MCF 10A (cell line): ENCODE data around the gene CCL26. TPM values are rescaled to one million over a fixed set of nuclear protein-coding genes. Genes with fewer than 3 reads are reported as not detected.

Experiments used
- Bru-seq: library from RNA; stranded (reverse); fragments of 400-500 nt; gene quantifications from one replicate; lab custom pipeline; 2021; lab: Mats Ljungman, UMichigan
- BruChase-seq, 2 experiments: library from RNA; stranded (reverse); fragments of 400-500 nt; gene quantifications; one replicate each; lab custom pipeline; 2021; lab: Mats Ljungman, UMichigan
- BruUV-seq: library from RNA; stranded (reverse); fragments of 400-500 nt; replicated peaks from 2 replicates; lab custom pipeline; 2021; lab: Mats Ljungman, UMichigan
- CTCF ChIA-PET: fragments of 300-600 bp; sonication (Branson Sonifier 250); formaldehyde crosslinking; extraction: SDS; loops from one replicate; lab custom pipeline; 2021; ENCODE audit warnings: antibody characterized with exemption, inconsistent platforms; lab: Yijun Ruan, JAX
- POLR2A ChIA-PET: fragments of 300-600, 350-650 bp; sonication (Branson Sonifier 250); formaldehyde crosslinking; extraction: SDS; loops from one replicate; lab custom pipeline; 2020; ENCODE audit warnings: antibody characterized with exemption, inconsistent platforms; lab: Yijun Ruan, JAX
- DNase-seq: peaks from one replicate; pipeline ENCODE4 v3.0.0-alpha.2; 2018; ENCODE audit not compliant: unreplicated experiment
- H3K27ac Mint-ChIP-seq: one replicate; pipeline ENCODE4 v1.8.0; 2022; ENCODE audit warnings: mild to moderate bottlenecking, low read depth, mixed read lengths; ENCODE audit not compliant: unreplicated experiment
- H3K27me3 Mint-ChIP-seq: one replicate; pipeline ENCODE4 v1.8.0; 2022; ENCODE audit warnings: mixed read lengths; ENCODE audit not compliant: insufficient read depth, unreplicated experiment
- H3K36me3 Mint-ChIP-seq: one replicate; pipeline ENCODE4 v1.8.0; 2022; ENCODE audit warnings: mild to moderate bottlenecking, moderate library complexity, mixed read lengths; ENCODE audit not compliant: insufficient read depth, unreplicated experiment
- H3K4me1 Mint-ChIP-seq: one replicate; pipeline ENCODE4 v1.8.0; 2022; ENCODE audit warnings: mixed read lengths; ENCODE audit not compliant: insufficient read depth, unreplicated experiment
- H3K4me3 Mint-ChIP-seq: one replicate; pipeline ENCODE4 v1.8.0; 2022; ENCODE audit warnings: mild to moderate bottlenecking, moderate library complexity, mixed read lengths; ENCODE audit not compliant: unreplicated experiment
- H3K9me3 Mint-ChIP-seq: one replicate; pipeline ENCODE4 v1.8.0; 2022; ENCODE audit warnings: mixed read lengths; ENCODE audit not compliant: unreplicated experiment
- intact Hi-C: fragments of 100-400 bp; cut with micrococcal nuclease; formaldehyde crosslinking; loops from 2 replicates; pipeline ENCODE4 v1.14.1; 2022
- long read RNA-seq: library from polyadenylated mRNA; stranded (forward); transcript quantifications from one replicate; pipeline ENCODE4 v2.0.0, GENCODE V29; 2022
- total RNA-seq: library from RNA; stranded (reverse); gene quantifications from 2 replicates; pipeline ENCODE4 v1.2.3, GENCODE V29; 2022
- TF ChIP-seq, protein P1 (sequence below): fragments of 200-600 bp; IDR thresholded peaks from one replicate; pipeline ENCODE4 v1.8.0; 2022; ENCODE audit warnings: antibody characterized with exemption, mild to moderate bottlenecking; ENCODE audit not compliant: unreplicated experiment

CCL26 gene
- not detected in 2 replicates for total RNA-seq
- percentile 12 among the genes with signal in this experiment for Bru-seq, nascent RNA
- BruChase-seq, experiment 1, labeled RNA remaining after a 6-hour chase, result percentile 13 among the genes with signal in this experiment
- BruChase-seq, experiment 2, labeled RNA remaining after a 2-hour chase, result percentile 8 among the genes with signal in this experiment
- long read RNA-seq, result 0 reads

DNA sequence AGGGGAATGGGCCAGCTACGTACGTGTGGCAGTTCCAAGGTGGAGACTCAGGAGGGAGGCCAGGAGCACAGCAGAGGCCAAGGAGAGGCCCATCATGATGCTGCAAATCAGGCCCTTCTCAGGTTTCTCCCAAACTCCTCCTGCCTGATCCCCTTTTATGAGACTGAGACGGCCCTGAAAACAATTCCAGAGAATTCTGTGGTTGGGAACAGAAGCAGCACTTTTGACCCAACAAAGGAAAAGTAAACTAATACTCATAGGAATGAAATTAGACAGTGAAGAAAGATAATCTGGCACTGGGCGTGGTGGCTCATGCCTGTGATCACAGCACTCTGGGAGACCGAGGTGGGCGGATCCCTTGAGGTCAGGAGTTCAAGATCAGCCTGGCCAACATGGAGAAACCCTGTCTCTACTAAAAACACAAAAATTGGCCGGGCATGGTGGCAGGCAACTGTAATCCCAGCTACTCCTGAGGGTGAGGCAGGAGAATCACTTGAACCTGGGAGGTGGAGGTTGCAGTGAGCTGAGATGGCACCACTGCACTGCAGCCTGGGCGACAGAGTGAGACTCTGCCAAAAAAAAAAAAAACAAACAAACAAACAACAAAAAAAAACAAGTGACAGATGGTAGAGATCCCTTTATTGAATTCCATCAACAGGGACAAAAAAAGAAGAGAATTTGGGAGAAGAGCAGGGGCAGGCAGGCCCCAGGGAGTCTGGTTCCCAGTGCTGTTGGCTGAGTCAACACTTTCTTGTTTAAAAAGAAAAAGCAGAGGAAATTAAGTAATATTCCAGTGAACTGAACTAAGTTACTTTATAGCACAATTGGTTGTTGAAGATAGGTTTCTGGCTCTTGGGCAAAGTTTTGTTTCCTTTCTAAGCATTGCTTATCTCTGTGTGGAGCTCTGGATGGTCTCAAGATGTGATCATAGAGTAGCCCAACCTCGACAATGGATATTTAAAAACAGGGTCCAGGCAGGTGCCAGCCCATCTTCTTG, at the start of gene CCL26:
CCL26 (minus strand) TSS at position 131 of the 997 bp plus-strand sequence; CDS start at position 96, 35 bp downstream.
- no TSS peak for BruUV-seq
- POLR2A ChIA-PET, result no interaction called here
- Mint-ChIP-seq H3K27ac (no peak within 1 kb of the TSS), H3K4me1 (peaks cover 11% of the 10 kb centered on the region), H3K9me3 (no peaks in the 10 kb centered on the region), H3K4me3 (no peak within 1 kb of the TSS), H3K27me3 (no peaks in the 10 kb centered on the region), H3K36me3 (no peaks in the 10 kb centered on the region)
- intact Hi-C loops, result loop anchor here (10.0 kb wide), 1 partner anchor 72 kb away; no protein-coding TSS in a partner anchor
- CTCF ChIA-PET, result interaction anchor here (1.0 kb wide), 1 partner anchor 10 kb away, joined by 5 read pairs; no protein-coding TSS in a partner anchor
- TF ChIP-seq, protein P1, sequence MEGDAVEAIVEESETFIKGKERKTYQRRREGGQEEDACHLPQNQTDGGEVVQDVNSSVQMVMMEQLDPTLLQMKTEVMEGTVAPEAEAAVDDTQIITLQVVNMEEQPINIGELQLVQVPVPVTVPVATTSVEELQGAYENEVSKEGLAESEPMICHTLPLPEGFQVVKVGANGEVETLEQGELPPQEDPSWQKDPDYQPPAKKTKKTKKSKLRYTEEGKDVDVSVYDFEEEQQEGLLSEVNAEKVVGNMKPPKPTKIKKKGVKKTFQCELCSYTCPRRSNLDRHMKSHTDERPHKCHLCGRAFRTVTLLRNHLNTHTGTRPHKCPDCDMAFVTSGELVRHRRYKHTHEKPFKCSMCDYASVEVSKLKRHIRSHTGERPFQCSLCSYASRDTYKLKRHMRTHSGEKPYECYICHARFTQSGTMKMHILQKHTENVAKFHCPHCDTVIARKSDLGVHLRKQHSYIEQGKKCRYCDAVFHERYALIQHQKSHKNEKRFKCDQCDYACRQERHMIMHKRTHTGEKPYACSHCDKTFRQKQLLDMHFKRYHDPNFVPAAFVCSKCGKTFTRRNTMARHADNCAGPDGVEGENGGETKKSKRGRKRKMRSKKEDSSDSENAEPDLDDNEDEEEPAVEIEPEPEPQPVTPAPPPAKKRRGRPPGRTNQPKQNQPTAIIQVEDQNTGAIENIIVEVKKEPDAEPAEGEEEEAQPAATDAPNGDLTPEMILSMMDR, result no peak
- DNase-seq, result peak; percentile 51

GRCh38 chr7:75820688-75821087, 48.7 kb upstream of the CCL26 start:
- BruUV-seq, result no TSS peak
- H3K27ac Mint-ChIP-seq, result no peak overlapping the region
- intact Hi-C loops, result no loop called here
- no peaks in the 10 kb centered on the region for H3K36me3 Mint-ChIP-seq
- peaks cover 12% of the 10 kb centered on the region for H3K9me3 Mint-ChIP-seq
- H3K4me1 Mint-ChIP-seq, result no peaks in the 10 kb centered on the region
- H3K27me3 Mint-ChIP-seq, result peaks cover 19% of the 10 kb centered on the region
- no peak overlapping the region for H3K4me3 Mint-ChIP-seq
- no peak for DNase-seq
- ChIA-PET CTCF (no interaction called here), POLR2A (no interaction called here)
- TF ChIP-seq, protein P1, result no peak

DNA sequence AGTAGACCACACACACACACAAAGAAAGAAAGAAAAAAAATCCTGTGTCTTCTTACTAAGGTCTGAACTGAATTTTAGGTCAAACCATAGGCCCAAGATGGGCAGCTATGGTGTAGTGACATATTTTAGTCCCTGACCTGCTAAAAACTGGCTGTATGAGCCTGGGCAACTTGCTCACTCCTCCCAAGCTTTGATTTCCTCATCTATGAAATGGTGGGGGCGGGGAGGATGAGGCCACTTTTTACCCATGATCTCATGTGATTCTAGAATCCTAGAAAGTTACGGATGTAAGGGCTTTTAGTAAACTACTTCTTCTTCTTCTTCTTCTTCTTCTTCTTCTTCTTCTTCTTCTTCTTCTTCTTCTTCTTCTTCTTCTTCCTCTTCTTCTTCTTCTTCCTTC, 47.7 kb upstream of the CCL26 start:
- no peaks in the 10 kb centered on the region for H3K4me1 Mint-ChIP-seq
- TF ChIP-seq, protein P1, result no peak
- ChIA-PET CTCF (no interaction called here), POLR2A (interaction anchor here (0.6 kb wide), 1 partner anchor 20 kb away, joined by 4 read pairs; no protein-coding TSS in a partner anchor)
- intact Hi-C loops, result no loop called here
- H3K27ac Mint-ChIP-seq, result no peak overlapping the region
- peaks cover 19% of the 10 kb centered on the region for H3K27me3 Mint-ChIP-seq
- no TSS peak for BruUV-seq
- DNase-seq, result no peak
- H3K9me3 Mint-ChIP-seq, result peaks cover 12% of the 10 kb centered on the region
- H3K4me3 Mint-ChIP-seq, result no peak overlapping the region
- no peaks in the 10 kb centered on the region for H3K36me3 Mint-ChIP-seq

DNA sequence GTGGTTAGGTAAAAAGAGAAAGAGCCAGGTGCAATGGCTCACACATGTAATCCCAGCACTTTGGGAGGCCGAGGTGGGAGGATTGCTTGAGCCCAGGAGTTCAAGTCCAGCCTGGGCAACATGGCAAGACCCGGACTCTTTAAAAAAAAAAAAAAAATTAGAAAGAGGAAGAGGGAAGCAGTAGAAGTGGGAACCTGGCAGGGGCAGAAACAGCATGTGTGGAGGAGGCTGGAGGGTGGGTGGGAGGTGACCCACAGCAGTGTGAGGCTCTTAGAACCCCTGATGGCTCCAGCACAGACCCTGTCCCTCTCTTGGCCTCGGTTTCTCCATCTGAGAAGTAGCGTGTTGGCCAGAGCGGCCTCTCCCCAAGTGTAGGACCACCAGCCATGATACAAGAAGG, 46.5 kb upstream of the CCL26 start:
- H3K9me3 Mint-ChIP-seq, result peaks cover 12% of the 10 kb centered on the region
- no peak for DNase-seq
- H3K27ac Mint-ChIP-seq, result no peak overlapping the region
- H3K36me3 Mint-ChIP-seq, result no peaks in the 10 kb centered on the region
- H3K27me3 Mint-ChIP-seq, result peaks cover 19% of the 10 kb centered on the region
- H3K4me3 Mint-ChIP-seq, result no peak overlapping the region
- no TSS peak for BruUV-seq
- ChIA-PET CTCF (no interaction called here), POLR2A (no interaction called here)
- TF ChIP-seq, protein P1, result no peak
- no peaks in the 10 kb centered on the region for H3K4me1 Mint-ChIP-seq
- intact Hi-C loops, result no loop called here
